ENCODE data around the gene ANKH.

ANKH gene

GRCh38 chr5:14762549-14763216, 108.9 kb downstream of the ANKH start:
- Histone ChIP-seq H3K27me3 (ENCODE audit: insufficient read depth, low read length) (no peaks in the 10 kb centered on the region), H2AFZ (ENCODE audit: low read depth, low read length) (no peak overlapping the region), H3K9me3 (ENCODE audit: low read length) (no peaks in the 10 kb centered on the region), H3K4me1 (ENCODE audit: insufficient read depth, low read length) (peaks cover 3% of the 10 kb centered on the region), H3K36me3 (ENCODE audit: insufficient read depth, low read length) (no peaks in the 10 kb centered on the region), H3K4me3 (ENCODE audit: low read length) (no peak overlapping the region)

- Histone ChIP-seq H3K9me3 (ENCODE audit: low read length) (no peaks in the 10 kb centered on the region), H3K36me3 (ENCODE audit: insufficient read depth, low read length) (no peaks in the 10 kb centered on the region), H3K4me1 (ENCODE audit: insufficient read depth, low read length) (peaks cover 1% of the 10 kb centered on the region), H2AFZ (ENCODE audit: low read depth, low read length) (no peak overlapping the region), H3K27me3 (ENCODE audit: insufficient read depth, low read length) (no peaks in the 10 kb centered on the region), H3K4me3 (ENCODE audit: low read length) (no peak overlapping the region)
Observed at GRCh38 chr5:14760548-14761002, 111.0 kb downstream of the ANKH start.

GRCh38 chr5:14759744-14760547, 111.6 kb downstream of the ANKH start:
- Histone ChIP-seq H2AFZ (ENCODE audit: low read depth, low read length) (no peak overlapping the region), H3K4me3 (ENCODE audit: low read length) (no peak overlapping the region), H3K4me1 (ENCODE audit: insufficient read depth, low read length) (no peaks in the 10 kb centered on the region), H3K36me3 (ENCODE audit: insufficient read depth, low read length) (peaks cover 3% of the 10 kb centered on the region), H3K9me3 (ENCODE audit: low read length) (no peaks in the 10 kb centered on the region), H3K27me3 (ENCODE audit: insufficient read depth, low read length) (no peaks in the 10 kb centered on the region)

- Histone ChIP-seq H3K9me3 (ENCODE audit: low read length) (no peaks in the 10 kb centered on the region), H2AFZ (ENCODE audit: low read depth, low read length) (no peak overlapping the region), H3K36me3 (ENCODE audit: insufficient read depth, low read length) (peaks cover 3% of the 10 kb centered on the region), H3K4me3 (ENCODE audit: low read length) (no peak overlapping the region), H3K4me1 (ENCODE audit: insufficient read depth, low read length) (no peaks in the 10 kb centered on the region), H3K27me3 (ENCODE audit: insufficient read depth, low read length) (no peaks in the 10 kb centered on the region)
Observed at GRCh38 chr5:14757850-14758249, 113.7 kb downstream of the ANKH start.

- H3K27me3 ChIP-seq (ENCODE audit: insufficient read depth, low read length) = no peaks in the 10 kb centered on the region
- H3K4me3 ChIP-seq (ENCODE audit: low read length) = no peak overlapping the region
- H3K36me3 ChIP-seq (ENCODE audit: insufficient read depth, low read length) = peaks cover 3% of the 10 kb centered on the region
- H3K4me1 ChIP-seq (ENCODE audit: insufficient read depth, low read length) = no peaks in the 10 kb centered on the region
- H3K9me3 ChIP-seq (ENCODE audit: low read length) = no peaks in the 10 kb centered on the region
- H2AFZ ChIP-seq (ENCODE audit: low read depth, low read length) = no peak overlapping the region
Observed at GRCh38 chr5:14756478-14756877, 115.1 kb downstream of the ANKH start.

GRCh38 chr5:14753947-14754346, 117.6 kb downstream of the ANKH start:
- no peak overlapping the region for H3K4me3 ChIP-seq (ENCODE audit: low read length)
- no peaks in the 10 kb centered on the region for H3K27me3 ChIP-seq (ENCODE audit: insufficient read depth, low read length)
- no peaks in the 10 kb centered on the region for H3K4me1 ChIP-seq (ENCODE audit: insufficient read depth, low read length)
- no peak overlapping the region for H2AFZ ChIP-seq (ENCODE audit: low read depth, low read length)
- H3K36me3 ChIP-seq (ENCODE audit: insufficient read depth, low read length) = peaks cover 8% of the 10 kb centered on the region
- no peaks in the 10 kb centered on the region for H3K9me3 ChIP-seq (ENCODE audit: low read length)

GRCh38 chr5:14753292-14753691, 118.3 kb downstream of the ANKH start:
- H3K4me1 ChIP-seq (ENCODE audit: insufficient read depth, low read length) = no peaks in the 10 kb centered on the region
- H3K27me3 ChIP-seq (ENCODE audit: insufficient read depth, low read length) = no peaks in the 10 kb centered on the region
- no peaks in the 10 kb centered on the region for H3K9me3 ChIP-seq (ENCODE audit: low read length)
- H3K36me3 ChIP-seq (ENCODE audit: insufficient read depth, low read length) = peaks cover 11% of the 10 kb centered on the region
- H3K4me3 ChIP-seq (ENCODE audit: low read length) = no peak overlapping the region
- no peak overlapping the region for H2AFZ ChIP-seq (ENCODE audit: low read depth, low read length)

- H3K27me3 ChIP-seq (ENCODE audit: insufficient read depth, low read length) = no peaks in the 10 kb centered on the region
- no peaks in the 10 kb centered on the region for H3K4me1 ChIP-seq (ENCODE audit: insufficient read depth, low read length)
- no peak overlapping the region for H3K4me3 ChIP-seq (ENCODE audit: low read length)
- H3K9me3 ChIP-seq (ENCODE audit: low read length) = no peaks in the 10 kb centered on the region
- H2AFZ ChIP-seq (ENCODE audit: low read depth, low read length) = no peak overlapping the region
- peaks cover 11% of the 10 kb centered on the region for H3K36me3 ChIP-seq (ENCODE audit: insufficient read depth, low read length)
Observed at GRCh38 chr5:14752497-14753071, 119.0 kb downstream of the ANKH start.

- H2AFZ ChIP-seq (ENCODE audit: low read depth, low read length) = no peak overlapping the region
- no peaks in the 10 kb centered on the region for H3K9me3 ChIP-seq (ENCODE audit: low read length)
- H3K36me3 ChIP-seq (ENCODE audit: insufficient read depth, low read length) = peaks cover 11% of the 10 kb centered on the region
- H3K27me3 ChIP-seq (ENCODE audit: insufficient read depth, low read length) = no peaks in the 10 kb centered on the region
- no peaks in the 10 kb centered on the region for H3K4me1 ChIP-seq (ENCODE audit: insufficient read depth, low read length)
- H3K4me3 ChIP-seq (ENCODE audit: low read length) = no peak overlapping the region
Observed at GRCh38 chr5:14750712-14751111, 120.9 kb downstream of the ANKH start.

- Histone ChIP-seq H3K9me3 (ENCODE audit: low read length) (no peaks in the 10 kb centered on the region), H3K4me1 (ENCODE audit: insufficient read depth, low read length) (no peaks in the 10 kb centered on the region)
Observed at GRCh38 chr5:14749579-14750101, 121.9 kb downstream of the ANKH start.

GRCh38 chr5:14748180-14748900, 123.2 kb downstream of the ANKH start:
- Histone ChIP-seq H3K27me3 (ENCODE audit: insufficient read depth, low read length) (no peaks in the 10 kb centered on the region), H3K4me1 (ENCODE audit: insufficient read depth, low read length) (no peaks in the 10 kb centered on the region), H3K36me3 (ENCODE audit: insufficient read depth, low read length) (peaks cover 11% of the 10 kb centered on the region), H3K4me3 (ENCODE audit: low read length) (no peak overlapping the region), H3K9me3 (ENCODE audit: low read length) (no peaks in the 10 kb centered on the region), H2AFZ (ENCODE audit: low read depth, low read length) (no peak overlapping the region)

More at GRCh38 chr5:14749579-14750101, 121.9 kb downstream of the ANKH start:
- Histone ChIP-seq H3K27me3 (ENCODE audit: insufficient read depth, low read length) (no peaks in the 10 kb centered on the region), H2AFZ (ENCODE audit: low read depth, low read length) (no peak overlapping the region), H3K4me3 (ENCODE audit: low read length) (no peak overlapping the region), H3K36me3 (ENCODE audit: insufficient read depth, low read length) (peaks cover 10% of the 10 kb centered on the region)

- H3K27me3 ChIP-seq (ENCODE audit: insufficient read depth, low read length) = no peaks in the 10 kb centered on the region
- H3K36me3 ChIP-seq (ENCODE audit: insufficient read depth, low read length) = peaks cover 16% of the 10 kb centered on the region
- H2AFZ ChIP-seq (ENCODE audit: low read depth, low read length) = no peak overlapping the region
- H3K4me1 ChIP-seq (ENCODE audit: insufficient read depth, low read length) = no peaks in the 10 kb centered on the region
- H3K4me3 ChIP-seq (ENCODE audit: low read length) = no peak overlapping the region
- no peaks in the 10 kb centered on the region for H3K9me3 ChIP-seq (ENCODE audit: low read length)
Observed at GRCh38 chr5:14745753-14746152, 125.8 kb downstream of the ANKH start.

- Histone ChIP-seq H3K27me3 (ENCODE audit: insufficient read depth, low read length) (no peaks in the 10 kb centered on the region), H2AFZ (ENCODE audit: low read depth, low read length) (no peak overlapping the region), H3K4me1 (ENCODE audit: insufficient read depth, low read length) (peaks cover 3% of the 10 kb centered on the region), H3K9me3 (ENCODE audit: low read length) (no peaks in the 10 kb centered on the region), H3K36me3 (ENCODE audit: insufficient read depth, low read length) (peaks cover 11% of the 10 kb centered on the region), H3K4me3 (ENCODE audit: low read length) (no peak overlapping the region)
Observed at GRCh38 chr5:14745188-14745563, 126.4 kb downstream of the ANKH start.
